Cardiac muscle cell (in vitro differentiated cells and primary cell): Measurements from ENCODE around the gene CCDC92B. TPM values are rescaled to one million over a fixed set of nuclear protein-coding genes. Genes with fewer than 3 reads are reported as not detected.
"Not testable (repeated sequence)": the region's sequence is repeated elsewhere in the genome, so short reads cannot be mapped to it uniquely, and the experiment has no call there.

ENCODE experiments used
- DNase-seq, 2 donors: peaks; one replicate each; pipeline versions ENCODE4 v3.0.0 to v3.0.0-alpha.2; 2010 to 2017; ENCODE audit warnings: low read depth in 1 of 2, low spot score in 1 of 2
- H3K27ac ChIP-seq: fragments of 200-600 bp; sonication (generic); 2 replicates; pipeline ENCODE4 v1.5.1; 2016
- H3K27me3 ChIP-seq: fragments of 200-600 bp; sonication (generic); 2 replicates; pipeline ENCODE4 v1.6.0; 2016; ENCODE audit warnings: control low read depth
- H3K36me3 ChIP-seq: fragments of 200-600 bp; sonication (generic); 2 replicates; pipeline ENCODE4 v1.5.1; 2016; ENCODE audit warnings: control low read depth
- H3K4me1 ChIP-seq: fragments of 200-600 bp; sonication (generic); 2 replicates; pipeline ENCODE4 v1.8.1; 2017; ENCODE audit warnings: low read depth, mild to moderate bottlenecking, mixed run types
- H3K4me3 ChIP-seq: fragments of 200-600 bp; sonication (generic); 2 replicates; pipeline ENCODE4 v1.5.1; 2016; ENCODE audit warnings: mild to moderate bottlenecking
- H3K9me3 ChIP-seq: fragments of 200-600 bp; sonication (generic); 2 replicates; pipeline ENCODE4 v1.5.1; 2017; ENCODE audit warnings: low read depth, mild to moderate bottlenecking, control low read depth
- CTCF ChIP-seq: IDR thresholded peaks from 2 replicates; pipeline ENCODE4 v1.5.1; 2012; ENCODE audit warnings: low read depth, mild to moderate bottlenecking, low read length
- polyA plus RNA-seq: library from polyadenylated mRNA; unstranded; fragments of >200 nt; fragmentation: Nextera tagmentation; extraction: Ambion mirVana; gene quantifications from 2 replicates; pipeline ENCODE4 v1.2.1, GENCODE V29; 2016
- total RNA-seq: library from RNA; depleted of rRNA; stranded (reverse); fragments of >200 nt; gene quantifications from 2 replicates; pipeline ENCODE4 v1.2.3, GENCODE V29; 2016

The CCDC92B gene
- total and polyA plus RNA-seq, 2 experiments from 2014 or later = 0.33 to 0.35 TPM

GRCh38 chr17:2681650-2682049 lies 67.8 kb downstream of the CCDC92B start:
- Histone ChIP-seq H3K4me3 (no peak overlapping the region), H3K4me1 (no peaks in the 10 kb centered on the region), H3K36me3 (peaks cover 53% of the 10 kb centered on the region), H3K27me3 (no peaks in the 10 kb centered on the region), H3K27ac (no peak overlapping the region), H3K9me3 (no peaks in the 10 kb centered on the region)
- TF ChIP-seq CTCF = no peak
- no peak for DNase-seq

- no peak for DNase-seq
- H3K4me1 ChIP-seq = no peaks in the 10 kb centered on the region
- H3K4me3 ChIP-seq = no peak overlapping the region
- H3K36me3 ChIP-seq = peaks cover 60% of the 10 kb centered on the region
- no peak for TF ChIP-seq CTCF
- no peaks in the 10 kb centered on the region for H3K27me3 ChIP-seq
- no peaks in the 10 kb centered on the region for H3K9me3 ChIP-seq
- H3K27ac ChIP-seq = no peak overlapping the region
Measured at GRCh38 chr17:2680961-2681360, 68.5 kb downstream of the CCDC92B start.

- not testable (repeated sequence) for H3K4me1 ChIP-seq, H3K27ac ChIP-seq, H3K27me3 ChIP-seq, DNase-seq, H3K9me3 ChIP-seq, H3K4me3 ChIP-seq
- peaks cover 74% of the 10 kb centered on the region for H3K36me3 ChIP-seq
Measured at GRCh38 chr17:2679247-2679646, 70.2 kb downstream of the CCDC92B start.

Other genes starting within 250 kb of the CCDC92B start
- gene METTL16, start 237.8 kb downstream of the CCDC92B start, total RNA-seq = 17.4 and 23.9 TPM in 2 replicates
- 19.3 and 22.2 TPM in 2 replicates for gene METTL16, start 237.8 kb downstream of the CCDC92B start, polyA plus RNA-seq
- gene PAFAH1B1, start 156.0 kb downstream of the CCDC92B start, total RNA-seq = 46.5 and 79.3 TPM in 2 replicates
- gene PAFAH1B1, start 156.0 kb downstream of the CCDC92B start, polyA plus RNA-seq = 49.3 and 106 TPM in 2 replicates
- gene CLUH, start 37.9 kb downstream of the CCDC92B start, total RNA-seq = 70.7 and 93.5 TPM in 2 replicates
- gene CLUH, start 37.9 kb downstream of the CCDC92B start, polyA plus RNA-seq = 56.2 and 58.6 TPM in 2 replicates
- 2.9 and 3.5 TPM in 2 replicates for gene RAP1GAP2, start 46.8 kb upstream of the CCDC92B start, total RNA-seq
- 1.1 and 1.2 TPM in 2 replicates for gene RAP1GAP2, start 46.8 kb upstream of the CCDC92B start, polyA plus RNA-seq